H1 (cell line): ENCODE measurements around the gene ARL3. TPM values are rescaled to one million over a fixed set of nuclear protein-coding genes. Genes with fewer than 3 reads are reported as not detected.

Experiments used
- CTCF ChIA-PET: fragments of 300-600 bp; sonication (Branson Sonifier 250); formaldehyde crosslinking; loops from one replicate; lab custom pipeline; 2021; ENCODE audit not compliant: partially characterized antibody; lab: Charles Lee
- POLR2A ChIA-PET: fragments of 300-600 bp; sonication (Branson Sonifier 250); formaldehyde crosslinking; loops from one replicate; lab custom pipeline; 2021; ENCODE audit warnings: inconsistent platforms; ENCODE audit not compliant: partially characterized antibody; lab: Charles Lee
- DNase-seq, 2 experiments: peaks; one replicate each; pipeline versions ENCODE4 v3.0.0 to v3.0.0-alpha.2; 2010 to 2022; ENCODE audit warnings: low spot score in 2 of 2, low read depth in 1 of 2, mixed read lengths in 1 of 2
- FAIRE-seq: peaks from 2 replicates; lab custom pipeline; 2011; peaks lifted over from hg19 to GRCh38; lab: Jason Lieb, UNC
- H2AFZ ChIP-seq: 2 replicates; pipeline ENCODE4 v1.8.1; 2012; ENCODE audit warnings: low read length, inconsistent platforms
- H2AK5ac ChIP-seq: 2 replicates; pipeline ENCODE4 v1.6.1; 2013; ENCODE audit warnings: low read depth, low read length
- H2BK120ac ChIP-seq: replicated peaks from 2 replicates; pipeline ENCODE3; 2013; ENCODE audit warnings: low read depth, low read length, inconsistent platforms
- H2BK12ac ChIP-seq: 2 replicates; pipeline ENCODE4 v1.6.1; 2013; ENCODE audit warnings: low read depth, low read length
- H2BK15ac ChIP-seq: 2 replicates; pipeline ENCODE4 v1.6.1; 2013; ENCODE audit warnings: low read length
- H2BK20ac ChIP-seq: 2 replicates; pipeline ENCODE4 v1.6.1; 2013; ENCODE audit warnings: low read length
- H2BK5ac ChIP-seq: 2 replicates; pipeline ENCODE4 v1.6.1; 2013; ENCODE audit warnings: low read depth, low read length
- H3K14ac ChIP-seq: 2 replicates; pipeline ENCODE4 v1.6.1; 2013; ENCODE audit warnings: inconsistent platforms; ENCODE audit not compliant: insufficient read length
- H3K18ac ChIP-seq: 2 replicates; pipeline ENCODE4 v1.6.1; 2013; ENCODE audit warnings: low read length; ENCODE audit errors: extremely low read depth
- H3K23ac ChIP-seq: 2 replicates; pipeline ENCODE4 v1.6.1; 2013; ENCODE audit warnings: inconsistent platforms; ENCODE audit not compliant: insufficient read length
- H3K23me2 ChIP-seq: 2 replicates; pipeline ENCODE4 v1.6.1; 2013; ENCODE audit warnings: low read depth, low read length
- H3K27ac ChIP-seq: 2 replicates; pipeline ENCODE4 v1.6.1; 2011; ENCODE audit warnings: low read depth, low read length, inconsistent platforms
- H3K27me3 ChIP-seq, 4 experiments: replicated peaks in 1 of 4; 1 replicate in 1 of 4; 2 replicates in 3 of 4; pipeline versions ENCODE4 v1.6.1 to v1.8.1; 2011 to 2013; ENCODE audit warnings: low read length in 3 of 4, mild to moderate bottlenecking in 3 of 4, inconsistent platforms in 2 of 4, mixed read lengths in 2 of 4, moderate library complexity in 1 of 4; ENCODE audit not compliant: control insufficient read depth in 3 of 4, insufficient read depth in 3 of 4; ENCODE audit errors: extremely low read depth in 1 of 4
- H3K36me3 ChIP-seq, 4 experiments: 2 replicates each; pipeline versions ENCODE4 v1.6.1 to v1.8.1; 2011 to 2013; ENCODE audit warnings: mild to moderate bottlenecking in 4 of 4, low read length in 3 of 4, moderate library complexity in 2 of 4, control low read depth in 1 of 4, inconsistent platforms in 1 of 4; ENCODE audit not compliant: insufficient read depth in 4 of 4, control insufficient read depth in 2 of 4
- H3K4ac ChIP-seq: replicated peaks from 2 replicates; pipeline ENCODE3; 2013; ENCODE audit warnings: low read length, low read depth, mixed read lengths, inconsistent platforms; ENCODE audit not compliant: insufficient read length
- H3K4me1 ChIP-seq, 4 experiments: replicated peaks in 1 of 4; 1 replicate in 1 of 4; 2 replicates in 3 of 4; pipeline versions ENCODE4 v1.6.1 to v1.8.1; 2011 to 2013; ENCODE audit warnings: low read length in 3 of 4, inconsistent platforms in 2 of 4, mixed read lengths in 1 of 4; ENCODE audit not compliant: insufficient read depth in 4 of 4, control insufficient read depth in 3 of 4
- H3K4me2 ChIP-seq, 2 experiments: 2 replicates each; pipeline versions ENCODE4 v1.6.1 to v1.8.1; 2011 to 2013; ENCODE audit warnings: low read depth in 2 of 2, low read length in 2 of 2, control low read depth in 1 of 2, inconsistent platforms in 1 of 2, mild to moderate bottlenecking in 1 of 2; ENCODE audit not compliant: insufficient read depth in 1 of 2
- H3K4me3 ChIP-seq, 4 experiments: fragments of 200-600, 300-600 bp in 1 of 4; sonication (generic), shearing (Covaris generic), sonication (Bioruptor Twin) in 1 of 4; 2 replicates each; pipeline versions ENCODE4 v1.5.1 to v1.8.1; 2011 to 2016; ENCODE audit warnings: low read length in 4 of 4, low read depth in 3 of 4, control low read depth in 2 of 4, inconsistent platforms in 2 of 4, mild to moderate bottlenecking in 2 of 4, mixed read lengths in 1 of 4, moderate library complexity in 1 of 4; ENCODE audit not compliant: insufficient read depth in 2 of 4; ENCODE audit errors: extremely low read depth in 1 of 4
- H3K56ac ChIP-seq: replicated peaks from 2 replicates; pipeline ENCODE3; 2013; ENCODE audit warnings: low read depth, mild to moderate bottlenecking, mixed read lengths, low read length, inconsistent platforms; ENCODE audit not compliant: insufficient read length
- H3K79me1 ChIP-seq: 2 replicates; pipeline ENCODE4 v1.6.1; 2013; ENCODE audit warnings: low read depth, low read length, control low read depth
- H3K79me2 ChIP-seq, 2 experiments: 2 replicates each; pipeline versions ENCODE4 v1.6.1 to v1.8.1; 2012 to 2013; ENCODE audit warnings: low read length in 2 of 2, mild to moderate bottlenecking in 2 of 2, inconsistent platforms in 1 of 2; ENCODE audit not compliant: insufficient read depth in 2 of 2, control insufficient read depth in 1 of 2
- H3K9ac ChIP-seq, 4 experiments: replicated peaks in 1 of 4; 1 replicate in 1 of 4; 2 replicates in 3 of 4; pipeline versions ENCODE4 v1.6.1 to v1.8.1; 2011 to 2013; ENCODE audit warnings: low read depth in 3 of 4, low read length in 3 of 4, control low read depth in 2 of 4, mild to moderate bottlenecking in 2 of 4, moderate library complexity in 2 of 4, inconsistent platforms in 1 of 4; ENCODE audit errors: extremely low read depth in 1 of 4
- H3K9me3 ChIP-seq, 2 experiments: 2 replicates each; pipeline versions ENCODE4 v1.6.1 to v1.8.1; 2012 to 2013; ENCODE audit warnings: mild to moderate bottlenecking in 2 of 2, moderate library complexity in 2 of 2, control low read depth in 1 of 2, inconsistent platforms in 1 of 2, low read depth in 1 of 2, low read length in 1 of 2, mixed read lengths in 1 of 2; ENCODE audit not compliant: insufficient read depth in 2 of 2
- H4K20me1 ChIP-seq, 2 experiments: replicated peaks in 1 of 2; 2 replicates each; pipeline versions ENCODE3 to v1.8.1; 2011 to 2013; ENCODE audit warnings: inconsistent platforms in 2 of 2, low read length in 2 of 2, mild to moderate bottlenecking in 1 of 2; ENCODE audit not compliant: insufficient read depth in 2 of 2, control insufficient read depth in 1 of 2
- H4K5ac ChIP-seq: 2 replicates; pipeline ENCODE4 v1.6.1; 2013; ENCODE audit warnings: low read length, low read depth, mixed read lengths, inconsistent platforms; ENCODE audit not compliant: insufficient read length
- H4K8ac ChIP-seq: 2 replicates; pipeline ENCODE4 v1.8.0; 2013; ENCODE audit warnings: mild to moderate bottlenecking, moderate library complexity, low read length, inconsistent platforms; ENCODE audit not compliant: insufficient read depth; ENCODE audit errors: extremely low read depth
- H4K91ac ChIP-seq: replicated peaks from 2 replicates; pipeline ENCODE3; 2013; ENCODE audit warnings: low read length, mixed read lengths, inconsistent platforms; ENCODE audit not compliant: insufficient read length
- BACH1 ChIP-seq: IDR thresholded peaks from 2 replicates; pipeline ENCODE4 v1.6.1; 2012; ENCODE audit warnings: low read length, improper control_type of control experiment
- GABPA ChIP-seq: IDR thresholded peaks from 2 replicates; pipeline ENCODE4 v1.6.1; 2011; ENCODE audit warnings: mild to moderate bottlenecking, low read length, moderate library complexity, borderline replicate concordance; ENCODE audit not compliant: insufficient read depth
- RBBP5 ChIP-seq: IDR thresholded peaks from 2 replicates; pipeline ENCODE4 v1.7.1; 2012; ENCODE audit warnings: low read depth, mild to moderate bottlenecking, inconsistent platforms, low read length, moderate library complexity, borderline replicate concordance
- SP2 ChIP-seq: IDR thresholded peaks from 2 replicates; pipeline ENCODE4 v1.6.1; 2012; ENCODE audit warnings: mild to moderate bottlenecking, low read length, inconsistent platforms
- TAF7 ChIP-seq: optimal IDR thresholded peaks from 2 replicates; pipeline ENCODE3; 2011; ENCODE audit warnings: low read depth, mild to moderate bottlenecking, inconsistent platforms, low read length, moderate library complexity, borderline replicate concordance
- TBP ChIP-seq: IDR thresholded peaks from 2 replicates; pipeline ENCODE4 v1.6.1; 2011; ENCODE audit warnings: low read depth, low read length, improper control_type of control experiment
- YY1 ChIP-seq: IDR thresholded peaks from 2 replicates; pipeline ENCODE4 v1.6.1; 2011; ENCODE audit warnings: low read depth, mild to moderate bottlenecking, low read length
- WGBS, 2 experiments: shearing (Covaris generic) in 1 of 2; methylation state at CpG; one replicate each; pipeline versions ENCODE4 v1.1.6 to v1.1.7; 2013 to 2015; ENCODE audit warnings: low lambda C conversion rate in 2 of 2, mixed read lengths in 2 of 2, inconsistent platforms in 1 of 2, low coverage in 1 of 2, missing lambda C conversion rate in 1 of 2; ENCODE audit not compliant: insufficient replicate concordance in 2 of 2, insufficient coverage in 1 of 2, insufficient read length in 1 of 2; ENCODE audit errors: extremely low coverage in 1 of 2, missing lambda C conversion rate in 1 of 2; 5-methylcytosine and 5-hydroxymethylcytosine counted together
- polyA plus RNA-seq, 7 experiments: library from polyadenylated mRNA; depleted of rRNA in 3 of 7; stranded (reverse) in 5 of 7; unstranded in 2 of 7; fragments of >200 nt in 5 of 7; fragments of 200-250 nt in 2 of 7; gene quantifications; 1 replicate in 5 of 7; 2 replicates in 1 of 7; 4 replicates in 1 of 7; pipeline versions ENCODE4 v1.2.1 to v1.2.3, GENCODE V29; 2011 to 2013; ENCODE audit warnings: missing spikeins in 2 of 7, mixed read lengths in 2 of 7
- total RNA-seq: library from RNA; stranded (reverse); fragmentation: NEBNext Ultra II Directional; extraction: Animal tissue kit (Norgen Biotek cat#: 25700); gene quantifications from 2 replicates; pipeline ENCODE4 v1.2.1, GENCODE V29; 2021
- TF ChIP-seq, protein P1 (sequence below): IDR thresholded peaks from 2 replicates; pipeline ENCODE4 v1.6.1; 2012; ENCODE audit warnings: inconsistent platforms

The ARL3 gene
- total and polyA plus RNA-seq, 2 of the 8 experiments (the other 6 are each of a cell fraction or from before 2014, with no cell fraction given): 8.8 to 16.2 TPM

DNA sequence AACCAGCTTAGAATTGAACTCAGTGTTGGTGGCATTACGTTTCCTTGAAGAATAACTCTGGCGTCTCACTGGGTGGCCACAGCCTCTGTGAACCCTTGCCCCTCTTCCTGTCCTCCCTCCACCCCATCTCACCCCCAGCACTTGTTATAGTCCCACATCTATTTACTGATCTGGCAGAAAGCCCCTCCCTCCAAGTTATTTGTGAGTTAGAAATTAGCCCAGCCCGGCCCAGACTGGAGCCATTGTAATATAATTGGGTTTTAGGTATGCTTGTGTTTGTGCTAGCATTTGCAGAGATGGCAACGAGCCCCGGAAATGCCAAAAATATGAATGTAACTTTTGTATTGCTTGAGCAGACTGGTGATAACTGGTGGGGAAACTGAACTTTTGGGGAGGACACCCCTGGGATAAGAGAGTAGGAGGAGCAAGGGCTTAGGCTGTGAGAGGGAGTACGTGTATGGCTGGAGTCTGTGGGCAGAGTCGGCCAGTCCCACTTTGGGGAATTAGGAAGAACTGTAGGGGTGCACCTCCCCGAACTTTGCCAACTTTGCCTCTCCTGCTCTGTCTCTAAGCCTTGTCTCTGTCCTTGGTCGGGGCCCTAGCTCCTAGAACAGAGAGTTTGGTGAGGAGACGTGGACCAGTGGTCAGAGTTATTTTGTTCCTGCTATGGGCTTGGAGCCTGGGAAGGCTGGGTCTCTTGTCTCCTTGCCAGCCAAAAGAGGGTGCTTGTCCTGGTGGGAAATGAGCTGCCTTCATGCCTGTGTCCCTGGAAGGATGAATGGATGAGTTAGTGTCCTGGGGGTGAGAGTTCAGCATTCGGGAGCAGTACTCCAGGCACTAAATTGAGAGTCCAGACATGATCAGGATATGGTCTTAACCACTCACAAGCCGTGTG lies 89.2 kb downstream of the ARL3 start:
- FAIRE-seq: no peak
- no peak overlapping the region for H3K23ac ChIP-seq
- H3K27ac ChIP-seq: no peak overlapping the region

More for the DNA sequence above, 89.2 kb downstream of the ARL3 start:
- Histone ChIP-seq H2BK120ac (peak overlapping the region; percentile 40), H3K18ac (no peak overlapping the region), H3K36me3 (no peaks in the 10 kb centered on the region), H3K27me3 (no peaks in the 10 kb centered on the region), H3K4me1 (peaks cover 22 to 42% (median 29%) of the 10 kb centered on the region in 4 experiments), H3K79me2 (no peaks in the 10 kb centered on the region), H2BK12ac (no peak overlapping the region; the same call in 1 of the 2 replicates), H2AFZ (no peak overlapping the region), H2AK5ac (no peak overlapping the region; the same call in 1 of the 2 replicates), H3K23me2 (no peaks in the 10 kb centered on the region; the same call in none of the 2 replicates), H3K79me1 (no peaks in the 10 kb centered on the region), H3K9me3 (no peaks in the 10 kb centered on the region), H4K5ac (no peak overlapping the region), H3K14ac (no peak overlapping the region), H3K4me2 (no peak overlapping the region), H3K56ac (no peak overlapping the region), H2BK15ac (peak overlapping the region; percentile 85), H3K4ac (no peak overlapping the region), H2BK20ac (peak overlapping the region; percentile 95; the same call in 1 of the 2 replicates), H3K9ac (no peak overlapping the region), H4K91ac (no peak overlapping the region), H2BK5ac (0 out of 2 replicates have a peak overlapping the region, but pooled peaks have one; percentile 22), H4K20me1 (no peaks in the 10 kb centered on the region), H3K4me3 (no peak overlapping the region), H4K8ac (no peak overlapping the region; the same call in 1 of the 2 replicates)
- TF ChIP-seq SP2: no peak
- no peak for TF ChIP-seq TBP
- TF ChIP-seq, protein P1, sequence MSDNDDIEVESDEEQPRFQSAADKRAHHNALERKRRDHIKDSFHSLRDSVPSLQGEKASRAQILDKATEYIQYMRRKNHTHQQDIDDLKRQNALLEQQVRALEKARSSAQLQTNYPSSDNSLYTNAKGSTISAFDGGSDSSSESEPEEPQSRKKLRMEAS: no peak
- no peak for TF ChIP-seq TAF7
- no peak for TF ChIP-seq BACH1
- TF ChIP-seq YY1: no peak
- TF ChIP-seq RBBP5: no peak
- TF ChIP-seq GABPA: no peak
- 88% methylated on average over 12 of the region's 12 CpGs; no CpG with 5 or more reads in 1 of the 2 experiments for WGBS, 2 experiments
- POLR2A ChIA-PET: interaction anchor here (0.6 to 3.3 kb wide), 6 partner anchors 10 to 824 kb away, joined by 3 to 27 read pairs (median 3); partner anchors contain the start of gene TRIM8
- no peak for DNase-seq
- CTCF ChIA-PET: interaction anchor here (0.6 to 14.3 kb wide), 10 partner anchors 10 to 48 kb away, joined by 3 to 160 read pairs (median 4); partner anchors contain the start of gene TRIM8
